Stimulated activated CD8-positive, alpha-beta memory T cell treated with anti-CD3 and anti-CD28 coated beads, Interleukin-7, amount 100 ng/mL, for 48 hours (primary cell): Measurements from ENCODE around the gene ANK2.

ENCODE experiments used
- DNase-seq, 2 donors: peaks; one replicate each; pipeline ENCODE4 v3.0.0-alpha.2; 2020; ENCODE audit warnings: low read depth in 1 of 2; ENCODE audit errors: extremely low read depth in 1 of 2

ANK2 gene

DNA sequence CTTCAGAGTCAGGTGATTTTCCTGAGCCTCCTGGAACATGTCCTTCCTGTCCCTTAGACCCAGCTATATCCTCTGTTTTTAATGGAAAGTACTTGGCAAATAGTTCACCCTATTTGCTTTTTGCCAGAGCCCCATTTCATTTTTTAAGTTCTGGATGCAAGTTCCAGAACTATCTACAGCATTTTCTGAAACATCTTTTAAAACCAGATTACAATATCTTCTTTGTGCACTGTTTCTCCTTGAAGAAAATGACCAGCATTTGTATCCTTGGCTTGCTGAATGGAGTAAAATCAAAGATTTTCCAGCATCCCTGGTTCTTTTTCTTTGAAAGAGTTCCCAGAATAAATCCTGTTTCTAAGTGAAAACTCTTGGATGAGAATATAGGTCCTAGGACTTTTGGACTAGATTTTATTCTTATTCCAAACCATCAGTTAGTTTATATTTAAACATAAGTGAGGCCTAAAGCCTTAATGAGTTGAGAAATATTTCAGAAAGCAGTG lies 224.3 kb downstream of the ANK2 start:
- no peak for DNase-seq

DNA sequence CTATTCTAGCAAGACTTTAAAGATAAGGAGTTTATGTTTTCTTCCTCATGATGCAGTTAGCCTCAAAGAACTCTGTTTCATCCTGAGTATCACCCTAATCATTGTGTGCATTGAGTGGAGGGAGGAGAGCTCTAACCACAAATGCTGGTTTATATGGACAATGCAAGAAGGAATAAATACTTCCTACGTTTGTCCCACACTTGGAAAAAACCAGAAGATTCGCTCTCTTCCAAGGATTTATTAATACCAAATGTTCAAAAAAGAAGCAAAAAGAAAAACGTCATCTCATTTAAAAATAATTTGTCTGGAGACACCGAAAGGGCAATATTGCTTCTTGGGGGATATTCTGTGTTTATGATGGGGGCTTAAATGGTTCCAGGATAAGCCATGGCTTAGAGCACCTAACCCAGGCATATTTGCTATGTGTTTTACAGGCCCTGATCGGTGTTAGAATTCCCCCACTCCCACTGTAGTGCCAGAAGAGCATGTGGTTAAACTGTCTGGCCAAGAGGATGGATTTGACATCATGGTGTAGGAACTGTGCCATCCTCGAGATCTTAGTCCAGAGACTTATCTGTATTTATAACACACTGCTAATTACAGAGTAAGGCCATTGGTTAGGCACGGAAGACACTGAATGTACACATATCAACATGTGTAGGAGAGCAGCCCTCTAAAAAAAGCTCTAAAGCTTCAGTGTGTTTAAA lies 227.2 kb downstream of the ANK2 start:
- DNase-seq, result no peak

DNA sequence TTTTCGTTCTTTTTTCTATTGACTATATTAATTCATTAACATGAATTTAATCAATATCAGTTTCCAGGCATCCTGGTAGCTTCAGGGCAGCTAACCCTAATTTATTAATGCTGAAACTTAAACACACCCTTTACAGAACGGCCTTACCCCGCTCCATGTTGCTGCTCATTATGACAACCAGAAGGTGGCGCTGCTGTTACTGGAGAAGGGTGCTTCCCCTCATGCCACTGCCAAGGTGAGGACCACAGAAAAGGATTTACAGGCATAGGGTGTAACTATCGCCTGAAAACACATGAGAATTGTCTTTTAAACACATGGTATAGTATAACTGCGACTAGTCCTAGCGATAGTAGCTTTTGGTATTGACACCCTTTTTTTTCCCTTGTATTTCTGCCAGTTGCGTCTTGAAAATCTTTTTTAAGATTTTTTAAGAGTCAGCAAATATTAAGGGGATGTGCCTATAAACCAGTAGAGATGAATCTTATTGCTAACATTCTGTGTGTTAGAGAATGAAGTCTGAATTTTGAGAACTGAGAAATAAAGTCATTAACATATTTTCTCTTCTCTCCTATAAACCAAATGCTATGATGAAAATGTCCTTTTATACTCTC lies 229.0 kb downstream of the ANK2 start:
- peak; percentile 7 to 61 for DNase-seq

DNA sequence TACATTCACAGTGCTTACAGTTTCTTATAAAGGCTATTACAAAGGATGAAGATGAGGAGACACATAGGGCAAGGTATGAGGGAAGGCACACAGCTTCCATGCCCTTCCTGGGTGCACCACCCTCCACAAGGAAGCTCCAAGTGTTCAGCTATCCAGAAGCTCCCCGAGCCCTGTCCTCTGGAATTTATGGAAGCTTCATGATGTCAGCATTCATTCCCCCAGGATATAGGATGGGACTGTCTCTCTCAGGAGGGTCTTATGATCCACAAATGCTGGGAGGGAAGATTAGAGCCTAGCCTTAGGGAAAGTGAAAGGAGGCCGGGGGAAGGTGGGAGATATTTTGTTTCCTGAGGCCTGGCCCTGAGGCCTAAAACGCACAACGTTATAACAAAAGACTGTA lies 236.0 kb downstream of the ANK2 start:
- no peak for DNase-seq

DNA sequence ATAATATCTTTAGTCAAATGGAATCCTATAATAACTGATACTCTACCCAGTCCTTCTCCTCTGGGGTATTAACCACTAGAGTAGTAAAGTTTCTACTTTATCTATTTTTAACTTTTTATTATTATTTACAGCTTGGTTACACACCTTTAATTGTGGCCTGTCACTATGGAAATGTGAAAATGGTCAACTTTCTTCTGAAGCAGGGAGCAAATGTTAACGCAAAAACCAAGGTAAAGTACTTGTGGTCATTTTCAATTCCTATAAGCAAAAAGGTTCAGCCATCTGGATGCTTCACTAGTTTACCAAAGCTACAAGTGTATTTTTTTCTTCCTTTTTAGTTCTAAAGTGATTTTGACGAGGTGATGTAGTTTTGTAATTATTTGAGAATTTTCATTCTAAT lies 238.8 kb downstream of the ANK2 start:
- DNase-seq, result no peak

DNA sequence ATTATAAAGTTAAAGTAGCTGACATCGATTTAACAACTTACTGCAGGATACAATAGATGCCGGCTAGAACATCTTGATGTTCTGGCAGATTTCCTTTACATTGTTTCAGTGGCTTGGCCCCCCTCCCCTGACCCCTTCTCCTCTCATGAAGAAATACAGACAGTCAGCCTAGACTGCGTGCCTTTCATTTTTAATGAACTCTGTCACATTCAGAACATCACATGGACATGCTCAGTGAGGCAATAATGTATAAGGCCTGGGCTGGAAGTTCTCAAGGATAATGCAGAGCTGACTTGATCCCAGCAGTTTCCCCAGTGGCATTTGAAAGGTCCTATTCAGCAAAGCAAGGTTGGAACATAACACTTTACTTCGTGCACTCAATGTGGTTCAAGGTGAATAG lies 239.2 kb downstream of the ANK2 start:
- no peak for DNase-seq

DNA sequence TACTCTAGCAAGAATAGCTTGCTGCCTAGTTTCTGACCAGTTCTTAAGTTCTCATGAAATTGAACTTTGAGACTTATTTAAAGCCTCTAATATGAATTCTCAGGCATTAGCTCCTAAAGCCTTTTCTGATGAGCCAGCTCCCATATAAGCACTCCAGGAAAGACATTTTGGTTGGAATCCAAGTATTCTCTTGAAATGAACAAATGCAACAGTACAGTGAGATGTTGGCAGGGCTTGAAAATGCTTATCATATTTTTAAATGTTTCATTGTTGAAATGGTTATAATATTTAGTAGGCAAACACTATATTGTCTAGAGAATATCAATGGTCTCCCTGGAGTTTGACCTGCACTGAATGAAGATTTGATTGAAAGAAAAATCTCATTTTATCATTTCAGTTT lies 240.3 kb downstream of the ANK2 start:
- DNase-seq, result no peak

DNA sequence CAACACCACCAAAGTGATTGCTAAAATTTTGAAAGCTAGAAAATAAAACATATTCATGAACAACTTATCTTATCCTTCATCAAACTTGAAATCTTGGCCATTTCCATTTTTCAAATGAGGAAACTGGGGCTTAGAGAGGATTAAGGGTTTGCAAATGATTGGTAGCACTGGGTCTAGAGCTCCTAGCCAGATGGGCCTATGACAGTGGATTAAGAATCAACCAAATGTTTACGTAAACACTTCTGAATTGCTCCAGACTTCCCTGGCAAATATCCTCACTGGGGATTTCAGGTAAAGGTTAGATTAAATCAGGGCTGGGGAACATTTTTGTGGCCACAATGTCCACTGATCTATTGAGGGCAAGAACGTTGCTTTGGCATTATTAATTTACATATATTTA lies 241.2 kb downstream of the ANK2 start:
- DNase-seq, result no peak

DNA sequence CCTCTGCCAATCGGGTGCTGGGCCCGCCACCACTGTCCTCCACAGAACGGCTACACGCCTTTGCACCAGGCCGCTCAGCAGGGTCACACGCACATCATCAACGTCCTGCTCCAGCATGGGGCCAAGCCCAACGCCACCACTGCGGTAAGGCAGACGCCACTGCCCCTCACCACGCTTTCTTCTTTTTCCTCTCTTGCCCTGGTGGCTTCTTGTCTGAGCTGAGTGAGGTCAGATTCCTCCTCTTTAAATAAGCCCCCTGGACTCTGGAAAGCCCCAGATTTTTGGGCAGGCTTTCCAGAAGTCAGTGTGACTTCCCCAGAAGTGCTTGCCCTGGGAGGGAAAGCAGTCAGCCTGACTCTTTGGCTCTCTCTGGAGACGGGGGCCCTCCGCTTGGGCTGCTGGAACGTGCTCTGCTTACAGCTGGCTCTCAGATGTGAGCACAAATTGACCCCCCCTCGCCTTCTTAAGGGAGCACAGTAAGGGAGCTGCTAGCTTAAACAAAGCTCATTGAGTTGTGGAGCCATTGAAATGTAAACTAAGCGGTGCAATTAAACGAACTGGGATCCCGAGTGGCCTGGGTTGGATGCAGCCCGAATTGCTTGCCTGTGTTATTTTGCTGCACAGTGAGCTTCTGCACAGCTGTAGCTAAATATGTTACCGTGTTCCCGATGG lies 243.1 kb downstream of the ANK2 start:
- DNase-seq, result no peak

DNA sequence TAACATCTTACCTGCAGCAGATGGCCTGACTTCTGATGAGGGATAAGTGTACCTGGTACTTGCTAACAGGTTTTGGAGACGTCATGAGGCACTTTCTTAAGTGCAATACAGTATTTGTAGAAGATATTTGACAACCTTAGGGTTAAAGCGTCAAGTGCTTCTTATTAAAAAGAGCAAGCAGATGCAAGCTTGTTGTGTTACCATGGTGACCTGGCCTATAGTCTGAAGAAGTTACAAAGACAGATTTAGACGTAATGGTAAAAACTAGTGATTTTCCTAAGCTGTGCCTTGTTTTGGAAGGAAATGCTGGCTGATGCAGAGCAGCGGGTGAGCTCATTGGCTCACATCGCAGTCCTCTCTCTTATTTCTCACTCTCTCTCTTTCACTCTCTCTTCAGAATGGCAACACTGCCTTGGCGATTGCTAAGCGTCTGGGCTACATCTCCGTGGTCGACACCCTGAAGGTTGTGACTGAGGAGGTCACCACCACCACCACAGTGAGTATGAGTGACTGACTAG lies 243.6 kb downstream of the ANK2 start:
- no peak for DNase-seq

DNA sequence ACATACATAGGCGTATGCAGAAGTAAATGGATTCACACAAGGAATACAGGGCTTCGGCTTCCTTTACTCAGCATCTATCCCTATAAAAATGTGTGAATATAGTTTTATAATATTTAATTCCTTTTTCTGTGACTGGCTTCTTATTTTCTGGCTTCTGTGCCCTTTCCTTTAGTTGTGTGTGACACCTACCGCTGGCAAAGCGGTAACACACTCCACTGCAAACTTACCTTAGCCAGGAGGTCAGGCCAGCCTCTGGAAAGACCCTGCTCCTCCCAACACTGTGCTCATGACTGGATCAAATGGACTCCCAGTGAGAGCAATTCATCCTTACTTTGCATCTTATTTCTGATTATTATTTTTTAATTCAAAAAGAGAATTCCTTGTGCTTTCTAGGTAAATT lies 244.2 kb downstream of the ANK2 start:
- DNase-seq, result no peak

DNA sequence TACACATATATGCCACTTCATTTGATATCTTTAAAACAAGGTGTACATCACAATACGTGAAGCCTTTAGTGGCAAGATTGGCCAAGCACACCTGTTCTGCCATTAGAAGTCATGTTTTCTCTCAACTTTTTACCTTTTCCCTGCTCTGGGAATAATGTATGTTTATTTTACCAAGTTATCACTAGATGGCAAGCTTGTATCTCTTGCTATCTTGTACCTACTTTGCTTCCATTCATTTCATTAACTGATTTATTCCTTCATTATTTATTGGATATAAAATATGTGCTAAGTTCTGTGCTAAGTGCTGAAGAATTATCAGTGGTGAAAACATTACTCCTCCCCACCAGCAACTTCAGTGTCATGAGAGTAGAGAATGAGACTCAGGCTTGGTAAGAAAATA lies 245.5 kb downstream of the ANK2 start:
- no peak for DNase-seq

DNA sequence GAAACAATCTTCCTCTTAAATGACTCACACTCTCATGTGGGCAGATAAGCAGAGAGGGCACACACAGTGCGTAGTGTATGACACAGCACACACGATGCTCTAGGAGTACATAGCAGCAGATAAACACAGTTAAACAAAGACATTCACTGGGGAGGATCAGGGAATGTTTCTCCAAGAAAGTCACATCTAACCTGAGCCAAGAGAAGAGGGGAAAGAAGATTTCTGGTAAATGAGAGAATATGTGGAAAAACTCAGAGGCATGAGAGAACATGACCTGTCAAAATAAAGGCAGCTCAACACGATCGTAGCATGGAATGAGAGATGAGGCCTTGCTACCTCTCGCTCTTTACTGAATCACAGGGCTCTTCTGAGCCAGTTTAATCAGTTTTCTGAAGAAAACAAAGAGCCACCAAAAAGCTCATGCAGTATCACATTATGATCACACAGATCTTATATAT lies 251.0 kb downstream of the ANK2 start:
- no peak for DNase-seq

DNA sequence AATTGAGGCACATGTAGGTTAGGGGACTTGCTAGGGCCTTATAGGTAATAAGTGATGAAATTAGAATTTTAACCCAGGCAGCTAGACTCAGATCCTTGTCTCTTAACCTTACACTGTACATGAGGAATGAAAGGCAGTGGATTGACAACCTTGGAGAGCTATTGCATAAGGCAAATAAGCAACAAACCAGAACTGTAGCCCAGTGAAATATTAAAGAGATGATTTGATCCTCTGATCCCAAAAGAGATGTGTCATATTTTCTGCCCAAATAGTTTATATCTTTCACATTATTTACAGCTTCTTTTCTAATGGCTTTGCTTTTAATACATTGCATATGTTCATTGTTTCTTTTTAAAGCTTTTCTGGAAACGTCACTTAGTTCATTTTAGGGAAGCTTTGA lies 252.6 kb downstream of the ANK2 start:
- DNase-seq, result no peak

DNA sequence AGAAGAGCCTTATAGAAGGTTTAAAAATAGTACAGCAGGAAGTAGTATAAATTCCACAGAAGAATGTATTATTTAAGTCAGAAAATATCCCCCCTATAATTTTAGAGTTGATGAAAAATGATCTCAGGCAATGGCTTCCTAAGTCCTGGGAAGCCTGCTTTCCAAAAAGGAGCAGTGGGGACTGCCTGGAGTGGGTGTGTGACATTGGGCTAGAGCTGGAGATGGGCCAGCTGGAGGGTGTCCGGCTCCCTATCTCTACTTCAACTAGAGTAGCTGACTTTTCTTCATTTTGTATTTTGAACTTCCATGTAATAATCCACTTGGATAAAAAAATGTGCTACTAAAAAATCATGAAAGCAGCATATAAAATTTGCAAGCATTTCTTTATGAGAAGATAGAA lies 253.9 kb downstream of the ANK2 start:
- DNase-seq, result no peak

DNA sequence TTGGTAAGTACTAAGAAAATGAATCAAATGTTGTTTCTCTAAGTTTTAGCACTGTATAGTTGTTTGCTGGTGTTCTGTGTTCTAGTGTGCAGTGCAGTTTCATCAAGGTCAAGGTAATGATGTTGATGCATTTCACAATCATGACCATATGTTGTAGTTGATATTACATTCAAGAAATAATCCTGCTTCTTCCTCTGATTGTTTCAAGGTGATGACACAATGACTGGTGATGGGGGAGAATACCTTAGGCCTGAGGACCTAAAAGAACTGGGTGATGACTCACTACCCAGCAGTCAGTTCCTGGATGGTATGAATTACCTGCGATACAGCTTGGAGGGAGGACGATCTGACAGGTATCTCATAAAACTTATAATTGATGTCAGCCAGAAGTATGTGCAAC lies 261.6 kb downstream of the ANK2 start:
- no peak for DNase-seq

DNA sequence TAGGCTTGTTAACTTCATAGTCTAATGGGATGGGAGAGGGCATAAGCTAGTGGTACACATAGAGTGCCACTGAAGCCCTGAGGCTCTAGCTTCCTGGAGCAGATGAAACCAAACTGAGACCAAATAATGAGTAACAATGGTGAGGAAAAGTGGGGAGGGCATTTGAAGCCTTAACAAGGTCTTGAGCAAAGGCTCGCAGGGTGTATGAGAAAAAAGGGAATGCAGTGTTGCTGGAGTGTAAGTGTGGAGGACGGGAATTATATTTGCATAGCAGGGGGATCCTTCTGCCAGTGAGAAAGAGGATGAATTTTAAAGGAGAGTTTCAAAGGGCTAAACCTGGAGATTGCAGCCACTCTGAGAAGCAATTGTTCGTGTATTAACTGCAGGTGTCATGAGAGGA lies 263.1 kb downstream of the ANK2 start:
- DNase-seq, result no peak

DNA sequence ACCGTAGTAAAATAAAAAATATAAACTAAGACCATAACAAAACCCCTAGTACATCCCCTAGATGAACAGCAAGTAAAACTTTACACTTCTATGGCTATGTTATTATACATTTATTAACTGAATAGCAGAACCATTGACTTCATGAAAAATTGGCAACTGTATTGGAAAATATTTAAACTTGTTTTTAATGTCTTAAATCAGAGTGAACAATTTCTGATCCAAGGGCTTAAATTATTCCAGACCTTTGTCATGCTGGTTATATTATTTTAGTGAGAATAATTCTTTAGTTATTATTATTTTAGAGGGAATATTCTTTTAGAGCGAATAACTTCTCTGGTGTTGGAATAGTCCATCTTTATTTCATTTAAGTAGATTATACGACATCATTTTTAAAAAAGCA lies 265.0 kb downstream of the ANK2 start:
- no peak for DNase-seq

DNA sequence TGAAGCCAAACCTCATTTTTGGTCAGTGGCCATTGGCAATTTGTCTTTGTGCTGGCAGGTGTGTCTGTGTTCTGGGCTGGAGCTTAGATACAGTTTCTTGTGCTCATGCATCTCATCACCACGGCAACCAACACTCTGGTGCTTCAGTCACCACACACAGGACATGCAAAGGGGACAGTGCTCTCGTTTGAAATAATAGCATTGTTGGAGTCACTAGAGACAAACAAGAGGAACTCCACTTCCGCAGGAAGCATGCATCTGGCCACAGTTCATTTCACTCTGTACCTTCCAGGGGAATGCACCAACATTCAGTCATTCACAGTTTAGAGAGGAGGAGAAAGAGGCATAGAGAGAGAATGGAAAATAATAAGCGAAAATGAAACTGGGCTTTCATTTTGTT lies 267.4 kb downstream of the ANK2 start:
- DNase-seq, result no peak

DNA sequence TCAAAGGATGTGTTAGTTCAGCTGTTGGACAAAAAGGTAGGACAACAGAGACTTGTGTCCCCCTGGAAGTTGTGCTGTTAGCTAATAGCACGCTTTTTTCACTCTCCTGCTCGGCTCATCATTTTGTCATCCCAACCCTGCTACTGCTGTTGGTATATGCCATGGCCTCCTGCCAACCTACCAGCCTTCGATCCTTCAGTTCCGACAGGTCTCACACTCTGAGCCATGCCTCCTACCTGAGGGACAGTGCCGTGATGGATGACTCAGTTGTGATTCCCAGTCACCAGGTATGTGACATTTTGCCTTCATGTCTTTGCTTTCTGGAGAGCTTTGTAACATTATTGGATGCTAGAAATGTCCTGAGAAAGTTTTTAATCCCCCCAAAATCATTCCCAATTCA lies 268.1 kb downstream of the ANK2 start:
- DNase-seq, result no peak

DNA sequence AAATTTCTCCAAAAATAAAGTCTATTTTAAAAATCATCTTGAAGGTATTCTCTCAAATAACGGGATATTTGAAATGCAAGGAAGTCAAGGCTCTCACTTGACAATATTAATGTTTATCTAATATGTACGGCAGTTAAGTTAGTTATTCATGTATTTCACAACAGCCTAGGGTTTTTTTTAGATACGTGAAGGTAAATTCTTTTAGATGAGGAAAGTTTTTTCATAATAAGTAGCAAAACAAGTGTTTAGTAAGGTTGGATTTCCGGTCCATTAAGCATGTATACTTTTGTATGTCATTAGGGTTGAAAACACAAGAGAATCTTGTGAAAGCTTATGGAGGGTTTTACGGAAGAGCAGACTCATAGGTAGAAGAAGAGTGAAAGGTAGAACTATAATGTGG lies 273.3 kb downstream of the ANK2 start:
- no peak for DNase-seq
